Measurements from ENCODE around the gene AKIP1.

DNA sequence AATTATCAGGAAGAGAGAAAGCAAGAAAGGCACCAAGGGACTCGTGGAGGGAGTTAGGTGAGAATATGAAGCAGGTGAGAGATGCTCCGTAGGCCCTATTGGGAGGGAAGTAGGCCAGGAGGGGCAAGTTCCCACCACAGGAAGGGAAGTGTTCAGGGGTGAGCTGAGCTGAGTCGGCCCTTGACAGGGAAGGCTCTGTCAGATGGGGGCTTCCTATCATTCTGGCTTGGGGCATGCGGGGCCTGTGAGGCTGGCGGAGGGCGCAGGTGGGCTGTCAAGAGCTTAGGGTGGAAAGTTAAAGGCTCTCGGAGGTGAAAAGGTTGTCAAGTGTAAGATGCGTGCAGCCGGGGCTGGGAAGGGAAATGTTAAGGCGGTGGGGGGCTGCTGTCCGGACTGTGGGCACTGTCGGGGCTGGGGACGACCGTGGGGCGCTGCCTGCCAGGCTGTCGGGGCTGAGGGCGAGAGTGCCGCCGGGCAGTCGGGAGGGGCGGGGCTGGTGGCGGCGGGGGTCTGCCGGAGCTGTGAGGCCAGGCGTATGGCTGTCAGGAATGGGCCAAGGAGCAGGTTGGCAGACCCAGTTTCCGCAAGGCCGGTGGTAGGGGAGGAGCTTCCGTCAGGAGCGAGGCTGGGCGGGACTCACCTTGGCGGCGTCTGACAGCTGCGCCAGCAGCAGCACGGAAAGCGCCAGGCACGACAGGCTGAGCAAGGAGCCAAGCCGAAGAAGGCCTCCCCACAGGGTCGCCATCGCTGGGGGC, 52.8 kb downstream of the AKIP1 start:
- no peak for TF ChIP-seq POLR2A (IDR thresholded peaks at IDR 0.05)
- TF ChIP-seq CTCF (IDR thresholded peaks at IDR 0.05), result no peak
- TF ChIP-seq EP300 (IDR thresholded peaks at IDR 0.05; ENCODE audit: low read depth), result no peak

Data from transverse colon (tissue), 3 donors.